Measurements from ENCODE around the gene MGRN1.

MGRN1 gene

DNA sequence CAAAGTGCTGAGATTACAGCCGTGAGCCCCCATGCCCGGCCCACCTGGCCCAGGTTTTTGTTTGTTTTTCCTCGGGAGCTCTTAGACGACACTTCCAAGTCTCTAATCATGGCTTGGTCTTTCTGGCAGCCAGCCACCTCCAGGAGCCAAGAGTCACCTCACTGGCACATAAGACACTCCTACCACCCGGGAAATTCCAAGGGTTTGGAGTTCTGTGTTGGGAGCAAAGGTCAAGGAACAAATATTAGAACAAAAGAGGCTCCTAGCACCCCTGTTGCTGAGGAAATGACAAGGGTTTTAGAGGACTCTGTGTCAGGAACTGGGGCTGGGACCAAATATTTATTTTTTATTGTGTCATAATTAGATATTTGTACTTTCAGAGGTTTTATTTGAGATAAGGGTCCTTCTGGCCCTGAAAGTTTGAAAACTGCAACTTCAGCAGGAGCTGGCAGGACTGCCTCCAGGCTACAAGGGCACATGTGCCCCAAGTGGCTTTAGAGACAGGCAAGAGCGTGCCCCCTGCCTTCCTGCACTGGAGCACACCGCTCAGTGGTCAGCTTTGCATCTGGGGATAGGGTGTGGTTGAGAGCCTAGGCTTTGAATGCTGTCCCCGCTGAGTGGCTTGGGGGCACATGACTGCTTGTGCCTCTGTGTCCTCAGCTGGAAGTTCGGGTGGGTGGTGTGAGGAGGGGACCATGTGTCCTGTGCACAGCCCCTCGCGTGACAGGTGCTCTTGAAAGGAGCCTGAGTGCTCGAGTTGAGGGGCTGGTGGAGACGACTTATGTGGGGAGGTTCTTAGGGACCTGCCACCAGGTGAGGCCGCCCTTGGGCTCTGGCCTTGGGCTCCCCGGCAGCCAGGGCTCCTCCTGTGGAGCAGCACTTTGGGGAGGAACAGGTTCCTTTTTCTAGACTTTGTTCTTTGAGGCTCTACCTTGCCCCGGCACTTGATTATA lies 29.7 kb downstream of the MGRN1 start:
- DNase-seq (ENCODE audit: low read depth) = no peak

DNA sequence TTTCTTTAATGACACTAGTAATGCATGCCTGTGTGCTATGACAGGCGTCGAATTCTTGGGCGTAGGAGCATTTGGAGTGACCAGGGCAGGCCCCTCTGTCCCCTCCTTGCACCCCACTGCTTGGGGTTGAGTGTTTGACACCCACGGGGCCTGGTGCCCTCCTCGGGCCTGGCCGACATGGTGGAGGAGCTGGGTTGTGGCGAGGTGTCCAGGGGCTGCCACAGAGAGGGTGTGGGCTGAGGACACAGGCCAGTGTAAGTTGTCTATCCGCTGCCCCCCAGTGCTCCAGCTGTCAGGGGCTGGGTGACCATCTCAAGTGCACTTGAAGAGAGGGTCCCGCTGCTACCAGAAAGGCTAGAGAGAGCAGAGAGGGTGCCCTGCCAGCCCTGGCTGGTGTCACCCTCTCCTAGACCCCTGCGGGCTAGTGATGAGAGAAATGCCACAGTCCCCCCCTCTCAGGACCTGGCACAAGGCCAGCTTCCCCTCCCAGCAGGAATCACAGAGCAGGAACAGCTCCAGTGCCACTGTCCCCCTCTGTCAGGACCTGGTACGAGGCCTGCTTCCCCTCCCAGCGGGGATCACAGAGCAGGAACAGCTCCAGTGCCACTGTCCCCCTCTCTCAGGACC lies 30.5 kb downstream of the MGRN1 start:
- no peak for DNase-seq (ENCODE audit: low read depth)

DNA sequence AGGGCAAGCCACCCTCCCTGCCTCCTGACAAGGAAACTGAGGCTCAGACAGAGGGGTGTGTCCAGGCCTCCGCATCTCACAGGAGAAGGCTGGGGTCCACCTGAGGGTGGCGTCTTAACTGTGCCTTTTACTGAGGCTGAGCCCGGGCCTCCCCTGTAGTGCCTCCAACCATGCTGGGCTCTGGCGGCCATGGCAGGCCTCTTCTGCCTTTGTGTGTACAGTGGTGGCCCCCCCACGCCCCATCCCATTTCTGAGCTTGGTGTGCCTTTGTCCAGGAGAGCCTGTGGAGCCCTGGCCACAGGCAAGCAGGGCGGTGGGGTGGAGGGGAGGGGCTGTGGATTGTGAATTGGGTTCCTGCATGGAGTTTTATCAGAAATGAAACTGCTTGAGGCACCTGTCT lies 31.2 kb downstream of the MGRN1 start:
- DNase-seq (ENCODE audit: low read depth) = no peak

DNA sequence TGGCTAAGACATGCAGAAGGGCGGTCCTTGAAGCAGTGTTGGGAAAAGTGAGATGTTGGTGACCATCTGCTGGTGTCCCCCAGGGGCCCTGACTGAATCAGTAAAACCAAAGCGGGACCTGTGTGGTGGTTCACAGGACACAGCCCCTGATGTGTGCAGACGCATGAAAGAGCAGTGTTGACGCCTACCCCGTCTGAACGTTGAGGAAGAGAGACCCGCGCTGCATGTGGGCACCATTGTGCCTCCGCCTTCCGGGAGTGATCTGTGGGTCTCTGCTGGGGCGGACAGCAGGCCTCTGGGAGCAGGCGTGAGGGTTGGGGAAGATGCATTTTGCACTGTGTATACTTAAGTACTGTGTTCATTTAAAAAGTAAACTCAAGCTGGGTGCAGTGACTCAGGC lies 31.6 kb downstream of the MGRN1 start:
- DNase-seq (ENCODE audit: low read depth) = no peak

GRCh38 chr16:4656695-4657686 lies 32.4 kb downstream of the MGRN1 start:
- no peak for DNase-seq (ENCODE audit: low read depth)

DNA sequence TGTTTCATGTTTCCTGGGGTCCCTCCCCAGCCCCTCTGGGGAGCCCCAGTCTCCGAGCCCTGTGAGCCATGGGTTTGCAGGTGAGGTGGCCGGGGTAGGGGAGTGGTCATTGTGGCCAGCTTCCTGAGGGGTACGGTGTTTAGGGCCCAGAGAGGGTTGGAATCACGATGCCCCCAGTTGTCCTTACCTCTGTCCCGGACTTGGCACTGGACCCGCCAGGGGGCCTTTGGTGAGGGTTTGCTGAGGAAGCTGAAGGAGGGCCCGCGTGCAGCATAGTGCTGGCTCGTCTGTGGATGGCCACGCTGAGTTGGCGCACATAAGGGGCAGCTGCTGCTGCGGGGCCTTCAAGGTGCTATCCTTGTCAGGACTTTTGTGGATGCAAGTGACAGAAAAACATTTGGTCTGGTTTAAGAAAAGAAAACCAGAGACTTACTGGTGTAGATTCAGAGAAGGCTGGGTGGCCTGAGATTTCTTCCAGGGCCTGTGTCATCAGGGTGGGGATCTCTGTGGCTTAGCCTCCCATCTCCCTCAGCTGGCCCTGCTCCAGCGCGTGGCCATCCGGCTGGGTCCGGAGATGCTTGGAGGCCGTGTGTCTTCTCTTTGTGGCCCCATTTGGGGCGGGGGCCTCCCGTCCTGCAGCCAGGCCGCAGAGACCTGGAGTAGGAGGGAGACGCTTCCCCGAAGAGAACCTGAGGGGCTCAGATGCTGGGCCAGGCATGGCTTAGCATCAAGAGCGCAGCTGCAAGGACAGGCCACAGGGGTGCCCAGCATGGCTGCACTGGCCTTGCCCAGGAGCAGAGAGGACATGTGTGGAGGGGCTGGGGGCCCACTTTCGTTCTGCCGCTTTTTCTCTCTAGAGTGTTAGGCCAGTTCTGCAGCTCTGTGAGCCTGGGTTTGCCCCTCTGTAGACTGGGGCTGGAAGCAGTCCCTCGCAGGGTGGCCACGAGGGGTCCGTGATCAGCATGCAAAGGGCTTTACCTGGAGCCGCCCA lies 35.0 kb downstream of the MGRN1 start:
- DNase-seq (ENCODE audit: low read depth) = no peak

DNA sequence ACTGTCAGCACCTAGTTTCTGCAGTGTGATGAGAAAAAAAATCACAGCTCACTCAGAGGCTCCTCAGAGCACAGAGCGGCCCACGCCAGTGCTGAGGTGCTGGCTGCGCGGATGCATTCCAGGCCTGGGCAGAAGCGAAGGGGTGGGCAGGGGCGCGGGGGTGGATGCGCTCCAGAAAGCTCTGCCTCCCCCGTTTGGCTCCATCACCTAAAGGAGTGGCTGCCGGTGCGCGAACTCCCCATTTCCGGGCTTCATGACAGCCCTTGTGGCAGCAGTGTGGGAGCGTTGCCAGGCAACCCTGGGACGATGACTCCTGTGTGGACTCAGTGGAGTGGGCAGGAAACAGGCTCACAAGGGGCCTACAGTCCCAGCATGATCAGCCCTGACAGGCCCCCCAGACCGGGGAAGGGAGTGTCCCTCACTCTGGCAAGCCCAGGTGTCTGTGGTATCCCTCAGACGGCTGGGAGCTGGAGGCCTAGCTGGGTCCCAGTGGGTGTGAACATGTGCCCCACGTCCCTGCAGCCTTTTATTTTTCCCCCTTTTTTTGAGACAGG lies 35.9 kb downstream of the MGRN1 start:
- peak; percentile 8 for DNase-seq (ENCODE audit: low read depth)

- DNase-seq (ENCODE audit: low read depth) = no peak
These were observed 37.0 kb downstream of the MGRN1 start for GRCh38 chr16:4661661-4662060.

- DNase-seq (ENCODE audit: low read depth) = no peak
These were observed 38.8 kb downstream of the MGRN1 start for GRCh38 chr16:4663465-4663776.

GRCh38 chr16:4663777-4664465 lies 39.3 kb downstream of the MGRN1 start:
- DNase-seq (ENCODE audit: low read depth) = no peak

GRCh38 chr16:4664538-4665418 lies 40.2 kb downstream of the MGRN1 start:
- no peak for DNase-seq (ENCODE audit: low read depth)

- no peak for DNase-seq (ENCODE audit: low read depth)
These were observed 42.0 kb downstream of the MGRN1 start for GRCh38 chr16:4666537-4667202.

GRCh38 chr16:4667203-4667963 lies 42.8 kb downstream of the MGRN1 start:
- no peak for DNase-seq (ENCODE audit: low read depth)

DNA sequence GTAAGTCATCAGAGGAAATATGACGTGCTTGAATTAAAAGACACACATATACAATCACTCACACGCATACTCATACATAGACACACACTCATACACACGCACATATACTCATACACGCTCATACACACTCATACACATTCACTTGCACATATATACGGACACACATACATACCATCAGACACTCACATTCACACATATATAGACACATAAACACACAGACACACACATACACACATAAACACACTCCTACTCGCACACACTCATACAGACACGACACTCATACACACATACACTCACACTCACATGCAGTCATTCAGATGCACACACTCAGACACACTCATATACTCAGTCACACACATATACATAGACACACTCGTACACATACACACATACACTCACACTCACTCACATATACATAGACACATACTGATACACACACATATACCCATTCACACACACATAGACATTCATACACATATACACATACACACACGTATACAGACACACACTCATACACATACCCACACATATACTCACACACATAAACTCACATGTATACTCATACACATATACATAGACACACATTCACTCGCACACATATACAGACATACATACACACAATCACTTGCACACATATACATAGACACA lies 43.8 kb downstream of the MGRN1 start:
- no peak for DNase-seq (ENCODE audit: low read depth)

DNA sequence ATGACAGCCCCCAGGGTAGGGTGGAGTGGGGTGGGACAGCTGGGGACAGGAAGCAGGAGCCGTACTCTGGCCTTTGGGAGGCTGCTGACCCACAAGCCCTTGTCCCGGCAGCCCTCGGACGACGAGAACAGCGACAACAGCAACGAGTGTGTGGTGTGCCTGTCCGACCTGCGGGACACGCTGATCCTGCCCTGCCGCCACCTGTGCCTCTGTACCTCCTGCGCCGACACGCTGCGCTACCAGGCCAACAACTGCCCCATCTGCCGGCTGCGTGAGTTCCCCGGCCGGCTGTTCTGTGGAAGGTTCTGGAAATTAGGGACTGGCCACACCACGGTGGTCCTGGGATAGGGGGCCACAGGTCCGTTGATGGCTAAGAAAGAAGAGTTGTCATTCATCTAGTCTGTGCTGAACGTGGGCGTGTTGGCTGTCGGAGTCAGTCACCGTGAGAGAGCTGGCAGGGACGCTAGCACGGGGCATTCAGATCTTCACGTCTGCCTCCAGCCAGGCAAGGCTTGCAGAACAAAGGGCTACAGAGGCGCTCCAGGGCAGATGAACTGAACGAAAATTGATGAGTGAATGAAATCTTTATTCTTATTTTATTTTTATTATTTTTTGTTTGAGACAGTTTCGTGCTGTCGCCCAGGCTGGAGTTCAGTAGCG lies 48.9 kb downstream of the MGRN1 start:
- DNase-seq (ENCODE audit: low read depth) = no peak

DNA sequence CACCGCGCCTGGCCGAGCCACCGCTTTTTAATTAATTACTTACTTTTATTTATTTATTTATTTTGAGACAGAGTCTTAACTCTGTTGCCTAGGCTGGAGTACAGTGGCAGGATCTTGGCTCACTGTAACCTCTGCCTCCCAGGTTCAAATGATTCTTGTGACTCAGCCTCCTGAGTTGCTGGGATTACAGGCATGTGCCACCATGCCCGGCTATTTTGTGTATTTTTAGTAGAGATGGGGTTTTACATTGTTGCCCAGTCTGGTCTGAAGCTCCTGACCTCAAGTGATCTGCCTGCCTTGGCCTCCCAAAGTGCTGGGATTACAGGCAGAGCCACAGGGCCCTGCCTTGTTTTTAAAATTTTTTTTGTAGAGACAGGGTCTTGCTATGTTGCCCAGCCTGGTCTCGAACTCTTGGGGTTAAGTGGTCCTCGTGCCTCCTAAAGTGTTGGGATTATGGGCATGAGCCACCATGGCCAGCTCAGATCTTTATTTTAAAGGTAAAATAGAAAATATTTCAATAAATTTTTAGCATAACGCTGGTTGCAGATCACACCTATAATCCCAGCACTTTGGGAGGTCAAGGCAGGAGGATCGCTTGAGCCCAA lies 50.4 kb downstream of the MGRN1 start:
- DNase-seq (ENCODE audit: low read depth) = no peak

All from GM04504 (cell line).